Measurements from ENCODE around the gene LTBP1. TPM values are rescaled to one million over a fixed set of nuclear protein-coding genes. Genes with fewer than 3 reads are reported as not detected.

LTBP1 gene
- total and polyA plus RNA-seq, 2 experiments from 2014 or later: 216 to 509 TPM

DNA sequence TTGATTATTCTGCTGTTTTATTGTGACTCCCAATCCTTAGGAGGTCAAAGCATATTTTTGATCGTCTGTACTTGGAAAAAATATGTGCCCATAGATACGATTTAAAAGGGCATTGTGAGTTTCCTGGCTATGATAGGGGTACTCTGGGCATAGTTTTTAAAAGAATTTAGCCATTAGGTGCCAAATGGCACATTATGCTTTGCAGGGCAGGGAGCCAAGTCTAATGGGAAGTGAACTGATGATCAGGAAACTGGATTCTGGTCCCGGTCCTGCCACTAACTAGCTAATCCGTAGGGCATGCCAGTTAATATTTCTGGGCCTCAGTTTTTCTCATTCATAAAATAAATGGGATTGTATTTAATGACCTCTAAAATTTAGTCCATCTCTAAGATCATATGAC, 189.3 kb downstream of the LTBP1 start:
- Histone ChIP-seq H3K4me3 (no peak overlapping the region), H3K4me1 (ENCODE audit: low read depth) (peaks cover 43% of the 10 kb centered on the region), H3K27me3 (no peaks in the 10 kb centered on the region), H3K27ac (peak overlapping the region; percentile 50), H3K36me3 (peaks cover 4% of the 10 kb centered on the region), H3K9me3 (ENCODE audit: low read depth) (no peaks in the 10 kb centered on the region)
- peak in 1 of 2 donors; percentile 43 for DNase-seq (ENCODE audit: low read depth in 1 of 2, low spot score in 1 of 2)
- TF ChIP-seq, protein P1, sequence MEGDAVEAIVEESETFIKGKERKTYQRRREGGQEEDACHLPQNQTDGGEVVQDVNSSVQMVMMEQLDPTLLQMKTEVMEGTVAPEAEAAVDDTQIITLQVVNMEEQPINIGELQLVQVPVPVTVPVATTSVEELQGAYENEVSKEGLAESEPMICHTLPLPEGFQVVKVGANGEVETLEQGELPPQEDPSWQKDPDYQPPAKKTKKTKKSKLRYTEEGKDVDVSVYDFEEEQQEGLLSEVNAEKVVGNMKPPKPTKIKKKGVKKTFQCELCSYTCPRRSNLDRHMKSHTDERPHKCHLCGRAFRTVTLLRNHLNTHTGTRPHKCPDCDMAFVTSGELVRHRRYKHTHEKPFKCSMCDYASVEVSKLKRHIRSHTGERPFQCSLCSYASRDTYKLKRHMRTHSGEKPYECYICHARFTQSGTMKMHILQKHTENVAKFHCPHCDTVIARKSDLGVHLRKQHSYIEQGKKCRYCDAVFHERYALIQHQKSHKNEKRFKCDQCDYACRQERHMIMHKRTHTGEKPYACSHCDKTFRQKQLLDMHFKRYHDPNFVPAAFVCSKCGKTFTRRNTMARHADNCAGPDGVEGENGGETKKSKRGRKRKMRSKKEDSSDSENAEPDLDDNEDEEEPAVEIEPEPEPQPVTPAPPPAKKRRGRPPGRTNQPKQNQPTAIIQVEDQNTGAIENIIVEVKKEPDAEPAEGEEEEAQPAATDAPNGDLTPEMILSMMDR (IDR thresholded peaks at IDR 0.05; ENCODE audit: low read depth, low read length): no peak

DNA sequence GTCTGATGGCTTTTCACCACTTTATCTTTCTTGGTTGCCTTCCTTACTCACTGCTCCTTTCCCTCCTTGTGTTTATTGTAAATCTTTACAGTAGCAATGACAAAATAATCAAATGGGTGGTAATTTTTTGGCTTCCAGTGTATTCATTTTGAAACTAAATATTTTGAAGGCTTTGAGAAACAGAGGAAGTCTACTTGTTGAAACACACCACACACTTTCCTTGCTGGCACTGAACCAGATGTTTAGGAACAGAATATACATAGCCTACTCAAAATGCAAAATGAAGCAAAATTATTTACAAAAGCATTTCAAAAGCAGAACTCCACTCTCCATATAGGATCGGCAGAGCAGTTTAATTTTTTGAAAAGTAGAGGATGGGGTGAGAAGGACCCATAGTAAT, 189.8 kb downstream of the LTBP1 start:
- peak in 1 of 2 donors; percentile 41 for DNase-seq (ENCODE audit: low read depth in 1 of 2, low spot score in 1 of 2)
- TF ChIP-seq, protein P1 (IDR thresholded peaks at IDR 0.05; ENCODE audit: low read depth, low read length): no peak
- H3K27ac ChIP-seq: no peak overlapping the region
- peaks cover 4% of the 10 kb centered on the region for H3K36me3 ChIP-seq
- H3K9me3 ChIP-seq (ENCODE audit: low read depth): no peaks in the 10 kb centered on the region
- H3K27me3 ChIP-seq: no peaks in the 10 kb centered on the region
- H3K4me3 ChIP-seq: no peak overlapping the region
- H3K4me1 ChIP-seq (ENCODE audit: low read depth): peaks cover 44% of the 10 kb centered on the region

DNA sequence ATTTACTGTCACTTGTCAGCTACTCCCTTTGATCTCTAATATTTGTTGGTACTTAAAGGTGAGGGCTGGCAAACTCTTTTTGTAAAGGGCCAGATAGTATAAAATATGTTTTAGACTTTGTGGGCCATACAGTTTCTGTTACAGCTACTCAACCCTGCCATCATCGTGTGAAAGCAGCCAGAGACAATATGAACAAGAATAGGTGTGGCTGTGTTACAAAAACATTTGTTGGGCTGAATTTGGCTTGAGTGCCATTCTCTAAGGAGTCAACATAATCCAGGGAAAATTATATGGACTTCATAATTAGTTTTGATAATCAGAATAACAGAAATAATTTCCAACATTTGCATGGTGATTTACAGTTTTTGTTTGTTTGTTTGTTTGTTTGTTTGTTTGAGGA, 190.6 kb downstream of the LTBP1 start:
- Histone ChIP-seq H3K27ac (no peak overlapping the region), H3K9me3 (ENCODE audit: low read depth) (no peaks in the 10 kb centered on the region), H3K27me3 (no peaks in the 10 kb centered on the region), H3K4me3 (no peak overlapping the region), H3K4me1 (ENCODE audit: low read depth) (peaks cover 44% of the 10 kb centered on the region), H3K36me3 (peaks cover 4% of the 10 kb centered on the region)
- TF ChIP-seq, protein P1 (IDR thresholded peaks at IDR 0.05; ENCODE audit: low read depth, low read length): no peak
- no peak for DNase-seq (ENCODE audit: low read depth in 1 of 2, low spot score in 1 of 2)

DNA sequence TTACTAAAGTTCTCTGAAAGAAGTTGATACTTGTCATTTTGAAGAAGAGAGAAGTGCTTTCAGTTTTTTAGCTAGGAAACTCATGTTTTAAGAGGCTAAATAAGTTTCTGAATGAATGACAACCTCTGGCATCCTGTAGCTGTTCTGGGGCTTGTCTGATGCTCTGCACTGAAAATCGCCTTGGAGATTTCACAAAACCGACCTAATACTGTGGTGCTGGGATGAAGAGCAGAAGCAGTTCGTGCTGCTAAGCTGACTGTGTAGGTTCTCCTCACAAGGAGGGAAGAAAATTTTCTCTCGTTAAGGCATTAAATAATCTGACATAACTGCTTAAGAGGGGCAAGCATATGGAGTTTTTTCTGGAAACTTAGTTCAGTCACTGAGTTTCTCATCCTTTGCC, 193.2 kb downstream of the LTBP1 start:
- H3K27ac ChIP-seq: peak overlapping the region; percentile 8

DNA sequence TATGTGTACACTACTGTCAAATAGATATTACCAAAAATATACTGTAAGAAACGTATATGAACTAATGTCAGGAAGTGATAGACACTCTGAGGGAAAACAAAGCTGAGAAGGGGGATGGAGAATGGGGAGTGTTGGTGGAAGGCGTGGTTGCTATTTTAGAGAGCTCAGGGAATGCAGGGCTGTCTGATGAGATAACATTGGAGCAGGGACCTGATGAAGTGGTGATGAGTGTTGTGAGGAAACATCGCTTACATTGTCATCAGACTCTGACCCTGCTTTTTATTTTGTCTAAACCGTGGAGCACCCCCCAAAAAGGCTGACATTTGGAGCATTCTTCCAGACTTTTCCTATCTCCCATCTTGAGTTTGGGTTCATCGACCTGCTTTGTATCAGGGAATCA, 194.7 kb downstream of the LTBP1 start:
- TF ChIP-seq, protein P1 (IDR thresholded peaks at IDR 0.05; ENCODE audit: low read depth, low read length): no peak

More for the DNA sequence above, 193.2 kb downstream of the LTBP1 start:
- Histone ChIP-seq H3K36me3 (peaks cover 4% of the 10 kb centered on the region), H3K9me3 (ENCODE audit: low read depth) (no peaks in the 10 kb centered on the region), H3K4me1 (ENCODE audit: low read depth) (peaks cover 30% of the 10 kb centered on the region), H3K4me3 (no peak overlapping the region), H3K27me3 (no peaks in the 10 kb centered on the region)
- DNase-seq (ENCODE audit: low read depth in 1 of 2, low spot score in 1 of 2): no peak
- TF ChIP-seq, protein P1 (IDR thresholded peaks at IDR 0.05; ENCODE audit: low read depth, low read length): no peak

DNA sequence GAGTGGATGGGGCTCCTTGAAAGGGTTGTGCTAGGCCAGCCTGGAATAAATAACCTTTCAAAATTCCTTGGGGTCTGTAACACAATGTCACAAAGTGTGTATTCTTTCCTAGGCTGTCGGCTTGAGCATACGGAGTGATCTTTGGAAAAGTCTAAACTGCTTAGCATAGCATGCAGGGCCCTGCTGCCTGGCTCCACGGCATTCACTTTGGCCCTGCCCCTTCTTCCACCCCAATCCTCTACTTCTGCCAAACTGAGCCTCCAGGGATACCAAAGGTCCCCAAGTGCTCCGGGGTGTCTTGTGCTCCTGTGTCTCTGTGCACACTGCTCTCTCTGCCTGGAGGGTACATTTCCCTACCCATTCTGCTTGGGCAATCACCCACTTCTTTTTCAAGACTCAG, 196.1 kb downstream of the LTBP1 start:
- Histone ChIP-seq H3K36me3 (peaks cover 3% of the 10 kb centered on the region), H3K9me3 (ENCODE audit: low read depth) (no peaks in the 10 kb centered on the region), H3K27ac (peak overlapping the region; percentile 2), H3K4me3 (no peak overlapping the region), H3K4me1 (ENCODE audit: low read depth) (peaks cover 35% of the 10 kb centered on the region), H3K27me3 (no peaks in the 10 kb centered on the region)
- no peak for DNase-seq (ENCODE audit: low read depth in 1 of 2, low spot score in 1 of 2)
- TF ChIP-seq, protein P1 (IDR thresholded peaks at IDR 0.05; ENCODE audit: low read depth, low read length): no peak

More for the DNA sequence above, 194.7 kb downstream of the LTBP1 start:
- H3K27me3 ChIP-seq: no peaks in the 10 kb centered on the region
- H3K4me3 ChIP-seq: no peak overlapping the region
- H3K4me1 ChIP-seq (ENCODE audit: low read depth): peaks cover 35% of the 10 kb centered on the region
- no peaks in the 10 kb centered on the region for H3K9me3 ChIP-seq (ENCODE audit: low read depth)
- DNase-seq (ENCODE audit: low read depth in 1 of 2, low spot score in 1 of 2): peak in 1 of 2 donors; percentile 24
- peak overlapping the region; percentile 45 for H3K27ac ChIP-seq
- peaks cover 2% of the 10 kb centered on the region for H3K36me3 ChIP-seq

Measured in cardiac muscle cell (in vitro differentiated cells and primary cell).